ENCODE data around the gene ERC1. TPM values are rescaled to one million over a fixed set of nuclear protein-coding genes. Genes with fewer than 3 reads are reported as not detected.
A peak's percentile ranks its signal among the peaks of the same experiment; 100 is the strongest.

ERC1 gene
- total RNA-seq, 1 experiment from 2014 or later, result 12.3 TPM

- Histone ChIP-seq H3K4me2 (ENCODE audit: low read length) (no peak overlapping the region), H3K9ac (ENCODE audit: low read length) (no peak overlapping the region), H3K27me3 (ENCODE audit: low read length) (no peaks in the 10 kb centered on the region), H3K9me2 (replicated peaks; ENCODE audit: low read length) (no peaks in the 10 kb centered on the region), H3K4me1 (ENCODE audit: insufficient read depth, low read length) (peaks cover 6% of the 10 kb centered on the region; the same call in 1 of the 2 replicates), H3K79me2 (ENCODE audit: low read length) (no peaks in the 10 kb centered on the region), H3K4me3 (ENCODE audit: low read length) (no peak overlapping the region), H2AFZ (ENCODE audit: low read length) (no peak overlapping the region), H4K20me1 (ENCODE audit: low read length) (no peaks in the 10 kb centered on the region), H3F3A (ENCODE audit: low read length, unreplicated experiment) (no peaks in the 10 kb centered on the region), H3K36me3 (ENCODE audit: low read depth, low read length) (no peaks in the 10 kb centered on the region), H3K27ac (ENCODE audit: low read length) (no peak overlapping the region), H3K9me3 (ENCODE audit: low read length) (no peaks in the 10 kb centered on the region)
- CTCF ChIA-PET, result no interaction called here
- DNase-seq (no peak), ATAC-seq (no peak)
- POLR2A ChIA-PET (ENCODE audit: unreplicated experiment), result no interaction called here
- intact Hi-C loops (cut with micrococcal nuclease), result no loop called here
- TF ChIP-seq EZH2phosphoT487 (IDR thresholded peaks at IDR 0.05; ENCODE audit: borderline replicate concordance, low read length) (no peak), EZH2 (IDR thresholded peaks at IDR 0.05; ENCODE audit: low read length, unreplicated experiment) (no peak)
- TF ChIP-seq, protein P1, sequence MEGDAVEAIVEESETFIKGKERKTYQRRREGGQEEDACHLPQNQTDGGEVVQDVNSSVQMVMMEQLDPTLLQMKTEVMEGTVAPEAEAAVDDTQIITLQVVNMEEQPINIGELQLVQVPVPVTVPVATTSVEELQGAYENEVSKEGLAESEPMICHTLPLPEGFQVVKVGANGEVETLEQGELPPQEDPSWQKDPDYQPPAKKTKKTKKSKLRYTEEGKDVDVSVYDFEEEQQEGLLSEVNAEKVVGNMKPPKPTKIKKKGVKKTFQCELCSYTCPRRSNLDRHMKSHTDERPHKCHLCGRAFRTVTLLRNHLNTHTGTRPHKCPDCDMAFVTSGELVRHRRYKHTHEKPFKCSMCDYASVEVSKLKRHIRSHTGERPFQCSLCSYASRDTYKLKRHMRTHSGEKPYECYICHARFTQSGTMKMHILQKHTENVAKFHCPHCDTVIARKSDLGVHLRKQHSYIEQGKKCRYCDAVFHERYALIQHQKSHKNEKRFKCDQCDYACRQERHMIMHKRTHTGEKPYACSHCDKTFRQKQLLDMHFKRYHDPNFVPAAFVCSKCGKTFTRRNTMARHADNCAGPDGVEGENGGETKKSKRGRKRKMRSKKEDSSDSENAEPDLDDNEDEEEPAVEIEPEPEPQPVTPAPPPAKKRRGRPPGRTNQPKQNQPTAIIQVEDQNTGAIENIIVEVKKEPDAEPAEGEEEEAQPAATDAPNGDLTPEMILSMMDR (conservative IDR thresholded peaks at IDR 0.05; ENCODE audit: low read depth, low read length), result no peak
- BruUV-seq (replicated peaks), result no TSS peak
These were observed 462.8 kb downstream of the ERC1 start for GRCh38 chr12:1453810-1454209.

- H3K27me3 ChIP-seq (ENCODE audit: low read length), result no peaks in the 10 kb centered on the region
- intact Hi-C loops (cut with micrococcal nuclease), result no loop called here
- ATAC-seq, result no peak
- H3K27ac ChIP-seq (ENCODE audit: low read length), result no peak overlapping the region
- H3K9me3 ChIP-seq (ENCODE audit: low read length), result no peaks in the 10 kb centered on the region
- ChIA-PET CTCF (no interaction called here), POLR2A (ENCODE audit: unreplicated experiment) (no interaction called here)
- H4K20me1 ChIP-seq (ENCODE audit: low read length), result no peaks in the 10 kb centered on the region
- H3K9ac ChIP-seq (ENCODE audit: low read length), result no peak overlapping the region
- no peak overlapping the region for H2AFZ ChIP-seq (ENCODE audit: low read length)
- H3K4me1 ChIP-seq (ENCODE audit: insufficient read depth, low read length), result peaks cover 6% of the 10 kb centered on the region; the same call in 1 of the 2 replicates
- H3K79me2 ChIP-seq (ENCODE audit: low read length), result no peaks in the 10 kb centered on the region
- no peaks in the 10 kb centered on the region for H3F3A ChIP-seq (ENCODE audit: low read length, unreplicated experiment)
- H3K4me2 ChIP-seq (ENCODE audit: low read length), result no peak overlapping the region
- no peaks in the 10 kb centered on the region for H3K9me2 ChIP-seq (replicated peaks; ENCODE audit: low read length)
- DNase-seq, result no peak
- BruUV-seq (replicated peaks), result no TSS peak
- TF ChIP-seq EZH2phosphoT487 (IDR thresholded peaks at IDR 0.05; ENCODE audit: borderline replicate concordance, low read length) (no peak), EZH2 (IDR thresholded peaks at IDR 0.05; ENCODE audit: low read length, unreplicated experiment) (no peak)
- TF ChIP-seq, protein P1 (conservative IDR thresholded peaks at IDR 0.05; ENCODE audit: low read depth, low read length), result no peak
- no peak overlapping the region for H3K4me3 ChIP-seq (ENCODE audit: low read length)
- no peaks in the 10 kb centered on the region for H3K36me3 ChIP-seq (ENCODE audit: low read depth, low read length)
These were observed 465.9 kb downstream of the ERC1 start for GRCh38 chr12:1456885-1457284.

GRCh38 chr12:1457901-1458300 is 466.9 kb downstream of the ERC1 start:
- intact Hi-C loops (cut with micrococcal nuclease), result no loop called here
- TF ChIP-seq EZH2 (IDR thresholded peaks at IDR 0.05; ENCODE audit: low read length, unreplicated experiment) (no peak), EZH2phosphoT487 (IDR thresholded peaks at IDR 0.05; ENCODE audit: borderline replicate concordance, low read length) (no peak)
- TF ChIP-seq, protein P1 (conservative IDR thresholded peaks at IDR 0.05; ENCODE audit: low read depth, low read length), result no peak
- Histone ChIP-seq H3K9me3 (ENCODE audit: low read length) (no peaks in the 10 kb centered on the region), H3K36me3 (ENCODE audit: low read depth, low read length) (no peaks in the 10 kb centered on the region), H3K27ac (ENCODE audit: low read length) (no peak overlapping the region), H2AFZ (ENCODE audit: low read length) (no peak overlapping the region), H3K4me3 (ENCODE audit: low read length) (no peak overlapping the region), H3K27me3 (ENCODE audit: low read length) (no peaks in the 10 kb centered on the region), H3K9me2 (replicated peaks; ENCODE audit: low read length) (no peaks in the 10 kb centered on the region), H3K9ac (ENCODE audit: low read length) (no peak overlapping the region), H3K4me1 (ENCODE audit: insufficient read depth, low read length) (peaks cover 6% of the 10 kb centered on the region; the same call in 1 of the 2 replicates), H3K79me2 (ENCODE audit: low read length) (no peaks in the 10 kb centered on the region), H4K20me1 (ENCODE audit: low read length) (no peaks in the 10 kb centered on the region), H3K4me2 (ENCODE audit: low read length) (no peak overlapping the region), H3F3A (ENCODE audit: low read length, unreplicated experiment) (no peaks in the 10 kb centered on the region)
- peak; percentile 60 for DNase-seq
- POLR2A ChIA-PET (ENCODE audit: unreplicated experiment), result no interaction called here
- ATAC-seq, result no peak
- CTCF ChIA-PET, result no interaction called here
- BruUV-seq (replicated peaks), result no TSS peak
